ENCODE data around the gene TRPC4AP.
"Not testable (repeated sequence)": the region's sequence is repeated elsewhere in the genome, so short reads cannot be mapped to it uniquely, and the experiment has no call there.

The TRPC4AP gene

DNA sequence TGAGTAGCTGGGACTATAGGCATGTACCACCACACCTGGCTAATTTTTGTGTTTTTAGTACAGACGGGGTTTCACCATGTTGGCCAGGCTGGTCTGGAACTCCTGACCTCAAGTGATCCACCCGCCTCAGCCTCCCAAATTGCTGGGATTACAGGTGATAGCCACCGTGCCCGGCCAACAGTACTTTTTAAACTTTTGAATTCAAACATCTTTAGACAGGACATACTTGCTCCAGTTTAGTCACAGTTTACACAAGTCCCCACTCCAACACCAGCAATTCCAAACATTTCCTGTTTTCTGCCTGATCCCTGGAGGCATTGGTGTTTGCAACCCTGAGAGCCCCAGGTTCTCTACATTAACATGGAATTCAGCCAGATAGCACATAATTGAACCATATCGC lies 40.0 kb downstream of the TRPC4AP start:
- DNase-seq, result not testable (repeated sequence)

DNA sequence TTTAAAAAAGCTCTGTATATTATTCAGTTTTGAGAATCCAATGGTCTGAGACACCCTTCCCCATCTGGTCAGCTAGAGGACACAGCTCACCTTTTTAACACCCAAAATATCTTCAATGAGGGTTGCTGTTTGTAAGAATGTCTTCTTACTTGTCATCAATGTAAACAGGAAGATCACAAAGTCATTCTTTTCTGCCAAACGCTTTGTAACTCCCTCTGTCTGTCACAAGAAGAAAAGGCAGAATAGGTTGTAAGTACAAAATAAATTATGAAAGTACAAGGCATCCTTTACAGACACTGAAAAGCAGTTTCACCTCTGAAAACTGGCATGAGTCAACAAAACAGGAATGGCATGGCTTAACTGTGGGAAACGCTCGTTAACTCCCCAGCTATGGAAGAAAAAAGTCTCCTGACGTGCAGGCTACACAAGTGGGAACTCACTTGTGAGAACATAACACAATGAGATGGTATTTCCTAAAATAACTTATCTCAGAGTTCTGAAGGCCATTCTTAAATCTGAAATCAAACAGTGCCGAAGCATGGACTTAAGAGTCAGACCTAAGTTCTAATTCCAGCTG lies 42.7 kb downstream of the TRPC4AP start:
- no peak for DNase-seq

DNA sequence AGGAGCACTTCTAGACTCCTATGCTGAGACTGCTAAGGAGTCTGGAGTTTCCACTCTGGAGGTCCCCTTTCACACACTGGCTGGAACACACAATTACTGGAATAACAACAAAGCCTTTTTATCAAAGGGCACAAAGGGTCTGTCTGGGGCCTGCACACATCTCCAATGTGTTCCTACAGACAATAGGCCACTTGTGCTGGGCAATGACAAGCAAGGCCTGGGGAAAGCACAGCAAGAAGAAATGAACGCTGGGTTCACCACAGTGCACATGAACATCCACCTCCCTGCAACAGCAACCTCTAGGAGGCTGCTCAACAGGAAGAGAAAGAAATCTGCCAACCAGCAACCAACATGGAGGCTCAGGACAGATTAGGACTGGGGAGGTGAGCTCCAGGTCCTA lies 43.9 kb downstream of the TRPC4AP start:
- DNase-seq, result no peak

DNA sequence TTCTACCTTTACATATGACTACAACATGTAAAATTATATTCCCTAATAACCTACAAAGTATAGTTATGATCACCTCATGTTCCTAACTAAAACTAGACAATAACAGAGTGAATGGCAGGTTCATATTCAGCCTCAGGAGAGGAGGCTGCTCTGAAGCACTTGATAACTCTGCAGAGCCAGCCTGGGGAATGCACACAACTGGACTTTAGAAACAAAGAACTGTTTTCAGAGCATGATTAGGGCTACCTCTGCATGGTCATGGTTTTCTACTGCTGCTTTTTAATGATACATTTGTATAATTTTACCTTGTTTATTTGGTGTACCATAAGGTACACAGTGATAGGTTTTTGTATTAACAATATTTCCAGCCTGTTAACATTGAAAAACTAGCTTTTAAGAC lies 50.3 kb downstream of the TRPC4AP start:
- DNase-seq, result no peak

DNA sequence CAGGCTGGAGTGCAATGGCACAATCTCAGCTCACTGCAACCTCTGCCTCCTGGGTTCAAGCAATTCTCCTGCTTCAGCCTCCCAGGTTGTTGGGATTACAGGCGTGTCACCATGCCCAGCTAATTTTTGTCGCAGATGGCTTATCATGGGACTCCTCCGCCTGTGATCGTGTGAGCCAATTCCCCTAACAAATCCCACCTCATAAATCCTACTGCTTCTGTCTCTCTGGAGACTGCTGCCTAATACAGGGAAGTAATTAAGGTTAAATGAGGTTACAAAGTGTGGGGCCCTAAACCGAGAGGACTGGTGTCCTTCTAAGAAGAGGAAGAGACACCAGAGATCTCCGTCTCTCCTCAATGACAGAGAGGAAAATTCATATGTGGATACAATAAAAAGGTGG lies 52.0 kb downstream of the TRPC4AP start:
- DNase-seq, result no peak

DNA sequence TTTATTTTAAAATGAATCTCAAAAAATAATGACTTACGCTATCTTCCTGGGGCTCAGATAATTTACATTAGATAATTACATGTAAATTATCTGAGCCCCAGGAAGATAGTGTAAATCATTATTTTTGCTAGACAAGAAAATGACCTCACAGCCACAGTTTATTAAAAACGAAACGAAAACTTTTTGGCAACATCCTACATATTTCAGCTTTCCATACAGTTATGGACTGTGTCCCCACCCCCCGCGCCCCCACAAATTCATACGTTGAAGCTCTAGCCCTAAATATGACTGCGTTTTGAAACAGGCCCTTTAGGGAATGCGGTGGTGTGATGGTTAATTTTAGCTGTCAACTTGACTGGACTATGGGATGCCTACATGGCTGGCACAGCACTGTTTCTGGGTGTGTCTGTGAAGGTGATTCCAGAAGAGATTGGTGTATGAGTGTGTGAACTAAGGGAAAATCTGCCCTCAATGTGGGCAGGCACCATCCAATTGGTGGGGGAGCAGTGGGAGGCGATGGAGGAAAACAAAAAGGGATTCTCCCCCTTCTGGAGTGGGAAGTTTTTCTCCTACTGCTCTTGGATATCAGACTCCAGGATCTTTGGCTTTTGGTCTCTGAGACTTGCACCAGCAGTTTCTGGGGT lies 52.6 kb downstream of the TRPC4AP start:
- DNase-seq, result no peak

DNA sequence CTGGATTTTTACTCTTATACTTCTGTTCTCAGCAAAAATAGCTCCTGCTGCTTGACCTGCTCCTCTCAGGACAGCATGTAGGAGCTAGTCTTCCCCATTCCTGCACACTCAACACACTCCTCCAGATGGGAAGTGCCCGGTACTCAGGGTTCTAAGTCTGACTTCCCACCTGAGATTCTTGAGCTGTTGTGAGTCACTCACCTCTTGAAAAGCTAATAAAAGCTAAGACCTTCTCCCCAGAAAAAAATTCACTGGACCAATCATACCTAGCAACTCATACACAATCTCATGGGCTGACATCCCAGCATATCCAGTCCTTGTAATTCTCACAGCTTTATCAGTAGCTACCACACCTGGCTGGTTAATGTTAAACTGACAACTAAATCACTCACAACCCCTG lies 53.5 kb downstream of the TRPC4AP start:
- no peak for DNase-seq

DNA sequence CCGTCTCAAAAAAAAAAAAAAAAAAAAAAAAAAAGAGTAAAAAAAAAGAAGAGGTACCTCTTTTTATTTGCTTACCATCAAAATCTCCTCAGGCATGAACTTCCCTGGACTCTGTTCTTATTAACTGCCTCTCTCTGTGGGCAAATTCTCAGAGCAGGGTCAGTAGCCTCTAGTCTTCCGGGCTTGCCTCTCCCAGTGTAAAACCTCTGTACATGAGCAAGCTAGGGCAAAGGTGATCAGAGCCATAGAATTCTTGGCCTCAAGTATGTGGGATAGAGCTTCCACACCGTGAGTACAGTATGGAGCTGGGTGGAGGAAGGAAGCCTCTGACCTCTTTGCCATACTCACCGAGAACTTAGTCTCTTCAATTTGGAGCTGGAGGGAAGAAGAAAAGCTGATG lies 58.5 kb downstream of the TRPC4AP start:
- no peak for DNase-seq

DNA sequence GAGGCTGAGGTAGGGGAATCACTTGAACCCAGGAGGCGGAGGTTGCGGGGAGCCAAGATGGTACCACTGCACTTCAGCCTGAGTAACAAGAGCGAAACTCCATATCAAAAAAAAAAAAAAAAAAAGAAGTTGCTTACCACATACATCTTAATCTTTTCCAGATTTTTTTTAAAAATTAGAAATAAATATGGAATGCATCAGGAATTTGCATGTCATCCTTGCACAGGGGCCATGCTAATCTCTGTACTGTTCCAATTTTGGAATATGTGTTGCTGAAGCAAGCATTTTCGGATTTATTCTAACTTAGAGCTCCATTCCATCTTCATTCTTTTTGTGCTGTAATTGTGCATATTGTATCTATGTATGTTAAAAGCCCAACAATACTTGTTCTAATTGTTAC lies 62.5 kb downstream of the TRPC4AP start:
- no peak for DNase-seq

DNA sequence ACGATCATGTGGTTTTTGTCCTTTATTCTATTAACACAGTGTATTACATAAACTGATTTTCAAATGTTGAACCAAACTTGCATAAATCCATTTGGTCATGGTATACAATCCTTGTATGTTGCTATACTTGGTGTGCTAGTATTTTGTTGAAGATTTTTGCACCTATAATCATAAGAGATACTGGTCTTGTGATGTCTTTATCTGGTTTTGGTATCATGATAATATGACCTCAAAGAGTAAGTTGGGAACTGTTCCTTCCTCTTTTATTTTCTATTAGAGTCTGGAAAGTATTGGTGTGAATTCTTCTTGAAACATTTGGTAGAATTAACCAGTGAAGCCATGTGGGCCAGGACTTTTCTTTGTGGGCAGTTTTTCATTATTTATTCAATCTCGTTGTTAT lies 65.3 kb downstream of the TRPC4AP start:
- DNase-seq, result no peak

DNA sequence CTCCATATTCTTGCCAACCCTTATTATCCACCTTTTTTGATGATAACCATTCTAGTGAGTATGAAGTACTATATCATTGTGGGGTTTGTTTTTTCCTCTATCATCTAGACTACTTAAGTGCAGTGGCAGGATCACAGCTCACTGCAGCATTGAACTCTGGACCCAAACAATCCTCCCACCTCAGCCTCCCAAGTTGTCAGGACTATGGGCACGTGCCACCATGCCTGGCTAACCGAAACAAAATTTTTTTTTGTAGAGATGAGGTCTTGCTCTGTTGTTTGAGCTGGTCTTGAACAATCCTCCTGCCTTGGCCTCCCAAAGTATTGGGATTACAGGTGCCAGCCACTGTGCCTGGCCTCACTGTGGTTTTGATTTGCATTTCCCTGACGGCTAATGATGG lies 67.5 kb downstream of the TRPC4AP start:
- DNase-seq, result no peak

DNA sequence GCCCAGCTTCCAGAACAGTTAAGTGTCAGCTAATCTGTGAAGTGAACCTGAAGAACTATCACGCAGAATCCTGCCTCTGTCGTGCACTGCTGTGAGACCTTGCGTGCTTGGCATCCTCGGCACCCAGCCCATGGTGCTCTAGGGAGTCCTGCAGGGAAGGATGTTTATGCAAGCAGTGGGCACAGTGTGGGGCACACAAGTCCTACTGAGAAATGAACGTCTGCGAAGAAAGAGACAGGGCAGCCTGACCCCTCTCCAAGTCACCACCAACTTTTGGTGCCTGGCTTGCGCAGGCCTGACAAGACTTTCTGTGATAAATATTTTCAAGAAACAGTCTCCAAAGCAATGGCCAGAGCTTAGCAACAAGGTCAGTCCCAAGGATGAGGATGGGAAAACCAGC lies 69.0 kb downstream of the TRPC4AP start:
- no peak for DNase-seq

DNA sequence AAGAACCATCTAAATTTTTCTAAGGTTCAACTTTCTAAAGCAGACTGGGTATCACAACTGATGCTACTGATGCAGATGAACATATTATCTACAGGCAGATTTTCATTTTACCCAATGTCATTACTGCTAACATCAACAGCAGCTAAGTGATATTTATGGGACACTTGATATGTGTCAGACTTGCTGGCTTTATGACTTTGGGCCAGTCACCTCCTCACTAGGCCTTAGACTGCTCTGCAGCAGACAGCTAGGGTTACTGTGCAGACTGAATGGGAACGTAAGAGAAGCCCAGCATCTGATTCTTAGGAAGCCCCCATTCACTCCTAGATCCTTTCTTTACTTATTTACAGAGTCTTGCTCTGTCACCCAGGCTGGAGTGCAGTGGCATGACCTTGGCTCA lies 70.8 kb downstream of the TRPC4AP start:
- no peak for DNase-seq

DNA sequence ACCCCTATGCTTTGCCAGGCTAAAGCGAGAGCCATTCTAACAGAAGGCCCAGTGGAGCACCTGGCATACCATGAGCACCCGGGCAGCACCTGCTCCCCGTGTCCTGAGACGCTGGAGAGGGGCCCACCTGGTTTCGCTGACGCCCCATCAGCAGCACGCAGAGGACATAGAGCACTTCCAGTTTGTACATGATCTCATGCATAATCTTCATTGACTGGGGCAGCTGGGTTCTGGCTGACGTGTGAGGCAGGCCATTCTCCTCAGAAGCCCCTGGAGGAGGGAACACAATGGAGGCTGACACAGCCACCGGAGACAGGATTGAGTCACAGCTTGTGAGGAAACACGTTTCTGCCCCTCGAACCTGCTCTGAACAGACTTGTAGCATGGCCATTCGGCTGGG lies 71.5 kb downstream of the TRPC4AP start:
- DNase-seq, result no peak

DNA sequence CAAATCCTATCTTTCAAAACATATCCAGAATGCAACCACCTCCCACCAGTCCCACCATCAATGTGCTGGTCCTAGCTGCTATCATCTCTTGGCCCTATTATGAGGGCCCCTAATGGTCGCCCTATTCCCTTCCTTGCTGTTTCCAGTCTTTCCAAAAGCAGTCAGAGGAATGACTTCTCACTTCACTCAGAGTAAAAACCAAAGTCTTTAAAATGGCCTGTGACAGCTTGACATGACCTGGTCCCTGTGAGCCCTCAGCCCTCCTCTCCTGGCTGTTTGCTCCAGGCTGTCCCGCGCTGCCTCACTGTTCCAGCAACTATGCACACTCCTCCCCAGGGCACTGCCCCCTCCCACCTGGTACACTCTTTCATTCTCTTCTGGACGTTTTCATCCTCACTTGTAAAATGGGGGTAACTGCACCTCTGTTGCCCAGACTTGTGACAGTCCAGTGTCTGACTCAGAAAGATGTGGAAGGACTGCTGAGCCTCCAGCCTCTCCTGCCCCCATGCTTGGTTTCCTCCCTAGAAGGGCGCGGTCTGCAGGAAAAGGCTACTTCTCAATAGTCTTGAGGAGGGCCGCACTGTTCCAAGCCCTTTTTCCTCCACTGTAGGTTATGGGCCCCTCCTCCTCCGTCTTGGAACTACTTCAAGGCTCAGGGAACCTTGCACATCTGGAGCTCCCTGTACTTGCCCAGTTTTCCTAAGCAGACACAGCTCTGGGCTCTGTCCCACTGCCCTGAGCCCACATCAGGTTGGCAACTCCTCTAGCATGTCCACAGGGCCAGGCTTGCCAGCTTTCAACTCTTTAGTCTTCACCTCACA lies 72.3 kb downstream of the TRPC4AP start:
- no peak for DNase-seq

DNA sequence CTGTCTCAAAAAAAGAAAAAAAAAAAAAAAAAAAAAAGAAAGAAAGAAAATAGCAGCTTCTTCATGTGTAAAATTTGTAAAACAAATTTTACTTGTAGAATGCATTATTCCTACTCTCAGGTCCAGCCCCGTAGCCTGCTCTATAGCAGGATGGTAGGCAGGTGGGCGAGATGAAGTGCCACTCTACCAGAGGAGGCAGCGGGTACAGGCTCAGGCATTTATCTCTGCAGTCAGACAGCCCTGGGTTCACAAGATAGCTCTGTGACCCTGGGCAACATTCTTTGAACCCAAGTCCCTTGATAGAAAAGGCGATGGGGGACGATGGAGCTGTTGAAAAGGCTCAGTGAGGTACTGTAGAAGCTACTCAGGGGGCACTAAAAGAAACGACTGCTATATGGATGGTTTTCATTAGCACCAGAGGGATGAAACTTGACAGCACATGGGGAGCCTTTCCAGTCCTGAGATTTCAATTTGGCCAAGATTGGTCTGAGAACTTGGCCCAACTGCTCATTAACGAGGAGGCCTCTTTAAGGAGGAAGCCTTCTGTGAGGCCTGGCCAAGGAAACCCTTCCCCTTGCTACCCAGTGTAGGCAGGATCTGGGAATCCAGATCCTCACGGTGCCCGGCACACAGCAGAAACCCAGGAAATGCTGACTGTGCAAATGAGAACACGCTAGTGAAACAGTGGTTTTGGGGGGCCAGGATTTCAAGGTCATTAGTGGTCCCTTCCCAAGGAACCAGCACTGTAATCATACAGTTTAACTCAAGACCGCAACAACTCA lies 73.8 kb downstream of the TRPC4AP start:
- DNase-seq, result no peak

DNA sequence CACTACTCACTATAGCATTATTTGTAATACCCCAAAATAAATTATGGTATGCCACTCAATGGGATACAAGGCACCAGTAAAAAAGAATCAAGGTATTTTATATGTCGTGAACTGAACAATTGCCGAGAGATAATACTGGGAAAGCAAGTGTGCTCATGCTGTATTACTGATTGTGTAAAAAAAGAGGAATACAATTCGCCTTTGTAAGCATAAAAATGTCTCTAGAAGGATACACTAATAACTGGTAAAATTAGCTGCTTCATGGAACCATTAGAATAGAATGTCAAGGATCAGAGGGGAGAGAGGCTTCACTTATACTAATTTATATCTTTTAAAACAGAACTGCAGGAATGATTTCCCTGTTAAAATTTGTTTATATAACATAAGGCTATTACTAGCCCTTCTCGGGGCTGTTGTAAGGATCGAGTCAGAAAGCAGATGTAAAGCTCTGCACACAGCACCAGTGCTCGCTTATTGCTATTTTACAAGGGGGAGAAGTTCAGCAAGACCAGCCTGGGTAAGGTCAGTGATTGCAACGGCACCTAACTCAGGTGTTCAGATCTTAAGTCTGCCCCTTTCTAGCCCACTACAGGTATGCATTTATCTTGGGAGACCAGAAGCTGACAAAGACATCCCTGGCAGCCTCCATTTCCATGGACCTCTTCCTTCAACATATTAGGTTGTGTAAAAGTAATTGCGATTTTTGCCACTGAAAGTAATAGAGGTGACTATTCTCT lies 75.3 kb downstream of the TRPC4AP start:
- DNase-seq, result no peak

DNA sequence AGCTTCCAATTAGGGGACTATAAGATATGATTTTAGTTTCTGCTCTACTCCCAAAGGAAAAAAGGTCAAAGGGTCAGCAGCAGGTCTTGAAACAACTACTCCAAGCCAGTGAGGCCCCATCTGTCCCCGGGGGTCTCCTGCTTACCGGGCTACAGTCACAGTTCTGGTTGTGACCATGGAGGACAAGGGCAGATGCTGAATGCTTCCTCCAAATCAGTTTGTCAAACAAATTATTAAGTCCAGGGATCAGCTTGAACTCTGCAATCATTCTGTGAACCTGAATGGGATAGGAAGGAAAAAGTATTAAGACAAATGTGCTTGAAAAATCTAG lies 76.8 kb downstream of the TRPC4AP start:
- DNase-seq, result no peak

DNA sequence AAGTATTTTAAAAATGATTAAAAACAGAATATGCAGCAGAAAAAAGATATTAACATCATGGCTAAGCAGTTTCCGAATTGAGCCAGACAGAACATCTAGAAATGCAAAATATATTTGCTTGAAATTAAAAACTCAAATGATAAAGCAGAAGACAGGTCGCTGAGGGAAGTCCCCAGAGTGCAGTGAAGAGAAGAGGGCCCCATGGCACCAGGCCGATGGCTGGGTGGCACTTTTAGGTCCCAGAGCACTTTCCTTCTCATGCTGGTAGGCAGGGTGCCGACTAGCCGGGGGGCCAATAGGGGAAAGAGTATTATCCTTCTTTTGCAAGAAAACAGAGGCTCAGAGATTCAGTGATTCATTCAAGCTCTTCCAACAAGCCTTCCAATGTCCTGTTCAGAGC lies 78.1 kb downstream of the TRPC4AP start:
- DNase-seq, result no peak

DNA sequence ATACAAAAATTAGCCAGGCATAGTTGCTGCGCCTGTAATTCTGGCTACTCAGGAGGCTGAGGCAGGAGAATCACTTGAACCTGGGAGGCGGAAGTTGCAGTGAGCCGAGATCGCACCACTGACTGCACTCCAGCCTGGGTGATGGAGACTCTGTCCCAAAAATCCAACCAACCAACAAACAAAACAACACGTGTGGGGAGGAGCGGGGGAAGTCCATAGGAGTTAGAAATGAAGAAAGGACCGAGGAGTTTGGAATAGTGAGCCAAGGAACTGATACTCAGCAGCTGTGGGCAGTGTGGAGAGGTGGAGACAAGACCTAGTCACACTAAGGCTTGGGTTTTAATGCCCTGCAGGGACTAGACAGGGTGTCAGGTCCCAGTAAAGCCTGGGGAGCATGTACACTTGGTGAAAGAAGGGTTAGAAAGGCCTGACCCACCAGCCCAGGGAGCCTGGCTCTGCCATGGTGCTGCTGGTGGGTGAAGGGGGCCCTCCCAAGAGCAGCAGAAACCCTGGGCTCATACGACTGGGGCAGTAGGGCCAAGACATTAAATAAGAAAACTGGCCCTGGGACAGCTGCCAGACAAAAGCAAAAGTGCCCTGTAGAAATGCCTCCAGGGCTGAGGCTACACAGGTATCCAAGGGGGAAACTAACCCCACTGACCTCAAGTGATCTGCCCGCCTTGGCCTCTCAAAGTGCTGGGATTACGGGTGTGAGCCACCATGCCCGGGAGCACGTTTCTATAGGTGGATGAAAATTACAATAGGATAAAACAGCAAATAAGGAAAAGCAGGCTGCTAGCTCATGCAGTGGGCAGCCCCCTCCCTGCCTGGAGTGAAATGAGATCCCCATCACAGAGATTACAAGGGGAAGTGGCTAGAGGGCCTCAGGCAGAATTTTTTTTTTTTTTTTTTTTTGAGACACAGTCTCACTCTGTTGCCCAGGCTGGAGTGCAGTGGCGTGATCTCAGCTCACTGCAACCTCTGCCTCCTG lies 78.9 kb downstream of the TRPC4AP start:
- no peak for DNase-seq

DNA sequence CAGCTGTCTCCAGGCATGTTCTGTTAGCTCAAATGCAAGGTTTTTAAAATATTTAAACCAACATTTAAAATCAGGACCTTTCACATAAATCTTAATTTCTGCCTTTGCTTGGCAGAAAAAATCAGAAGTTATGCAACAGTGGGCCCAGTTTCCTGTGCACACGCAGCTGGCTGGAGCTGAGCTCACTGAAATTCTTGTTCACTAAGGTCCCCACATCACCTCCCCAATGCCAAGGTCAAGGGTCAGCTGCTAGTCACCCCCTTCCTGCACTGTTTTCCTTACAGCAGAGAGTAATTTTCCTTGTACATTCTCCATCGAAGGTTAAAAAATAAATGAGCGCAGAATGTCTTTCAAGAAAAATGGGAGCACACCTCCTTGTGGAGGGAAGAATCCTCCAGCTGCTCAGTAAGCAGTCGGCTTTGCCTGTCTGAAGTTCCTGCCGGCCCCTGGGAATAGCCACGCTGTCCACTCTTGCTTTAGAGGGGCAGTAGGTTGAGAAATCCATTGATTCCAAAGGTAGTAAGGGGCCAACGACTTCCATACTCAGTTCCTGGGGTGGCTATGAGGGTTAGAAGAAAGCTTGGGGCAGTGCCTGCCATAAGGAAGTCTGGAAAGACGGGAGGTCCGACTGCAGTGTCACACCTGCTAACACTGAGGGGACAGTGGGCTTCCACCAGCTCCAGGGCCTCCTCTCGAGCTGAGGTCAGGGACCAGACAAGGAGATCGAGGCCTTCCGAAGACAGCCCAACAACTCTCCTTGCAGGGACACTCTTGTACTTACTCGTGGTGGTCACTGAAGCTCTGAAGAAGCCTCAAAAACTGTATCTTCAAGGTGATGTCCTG lies 80.2 kb downstream of the TRPC4AP start:
- no peak for DNase-seq

All from NCI-H1694 treated with DMSO at 0.1 percent for 48 hours (cell line).